Heart right ventricle (tissue), 16 donors: ENCODE measurements around the gene SERPINB5. TPM values are rescaled to one million over a fixed set of nuclear protein-coding genes. Genes with fewer than 3 reads are reported as not detected.

Experiments
- ATAC-seq, 8 donors: fragments of 200-7000 bp; cut with Tn5 transposase; one replicate each; pipeline ENCODE4 v1.9.1; 2020; ENCODE audit warnings: mild to moderate bottlenecking in 8 of 8, moderate library complexity in 8 of 8, moderate number of reproducible peaks in 1 of 8
- DNase-seq, 2 donors: peaks; one replicate each; pipeline ENCODE4 v3.0.0-alpha.2; 2020
- H3K27ac ChIP-seq, 10 donors: fragments of 200-600 bp; sonication (generic) in 2 of 10; one replicate each; pipeline versions ENCODE4 v1.5.0 to v1.8.0; 2020 to 2022; ENCODE audit warnings: mild to moderate bottlenecking in 3 of 10
- H3K27me3 ChIP-seq, 7 donors: fragments of 200-600 bp; one replicate each; pipeline ENCODE4 v1.8.0; 2021 to 2022; ENCODE audit warnings: mild to moderate bottlenecking in 2 of 7
- H3K36me3 ChIP-seq, 9 donors: fragments of 200-600 bp; sonication (generic) in 1 of 9; one replicate each; pipeline versions ENCODE4 v1.5.0 to v1.8.0; 2020 to 2022; ENCODE audit warnings: mild to moderate bottlenecking in 2 of 9
- H3K4me1 ChIP-seq, 9 donors: fragments of 200-600 bp; sonication (generic) in 1 of 9; one replicate each; pipeline versions ENCODE4 v1.5.0 to v1.8.0; 2020 to 2022; ENCODE audit warnings: mild to moderate bottlenecking in 4 of 9
- H3K4me3 ChIP-seq, 10 donors: fragments of 200-600 bp; sonication (generic) in 2 of 10; one replicate each; pipeline versions ENCODE4 v1.5.0 to v1.8.0; 2020 to 2022; ENCODE audit warnings: mild to moderate bottlenecking in 7 of 10, moderate library complexity in 2 of 10
- H3K9me3 ChIP-seq, 11 donors: fragments of 200-600 bp in 10 of 11; sonication (generic) in 2 of 11; one replicate each; pipeline versions ENCODE4 v1.5.0 to v1.8.0; 2013 to 2022; ENCODE audit warnings: mild to moderate bottlenecking in 2 of 11, control low read depth in 1 of 11, moderate library complexity in 1 of 11
- WGBS, 2 donors: extraction: QIAGEN DNeasy Blood & Tissue Kit; methylation state at CpG; one replicate each; pipeline ENCODE4 v1.1.7; 2013; ENCODE audit warnings: inconsistent platforms in 1 of 2; 5-methylcytosine and 5-hydroxymethylcytosine counted together
- intact Hi-C, 10 donors: fragments of 100-400 bp; cut with DNase I; formaldehyde crosslinking; loops; one replicate each; pipeline versions ENCODE4 v1.11.1 to v1.14.2; 2022
- polyA plus RNA-seq, 2 donors: library from polyadenylated mRNA; stranded (reverse); fragments of 200-250 nt; gene quantifications; one replicate each; pipeline ENCODE4 v1.2.3, GENCODE V29; 2013
- total RNA-seq, 10 donors: library from RNA; stranded (reverse); fragmentation: NEBNext Ultra II Directional in 3 of 10; extraction: Animal tissue kit (Norgen Biotek cat#: 25700) in 3 of 10; gene quantifications; one replicate each; pipeline versions ENCODE4 v1.2.1 to v1.2.4, GENCODE V29; 2021 to 2023
- TF ChIP-seq, protein P1 (sequence below), 9 donors: fragments of 200-600 bp; sonication (generic) in 2 of 9; IDR thresholded peaks; one replicate each; pipeline versions ENCODE4 v1.5.0 to v1.8.0; 2021 to 2022; ENCODE audit warnings: antibody characterized with exemption in 9 of 9, mild to moderate bottlenecking in 5 of 9, moderate library complexity in 1 of 9
- donor health status: Arrhythmogenic right ventricular cardiomyopathy.
- donor health status: ischemic (EF 13 %, LVEDD 7.1; RV severe dilation, severe dysfunction).
- donor health status: healthy with polysubstance abuse.
- donor health status: DM: no; HTN: yes; CAD: no.
- donor health status: DM: no; HTN: no; CAD: no.
- donor health status: ischemic (EF 25% LVEDD 6.9; RV normal size, moderate dysfunction).
- donor health status: ischemic (EF 25% LVEDD 5.7; RV mildly dilated, moderate dysfunction).
- donor health status: healthy.
- donor health status: DM: yes; HTN: yes; CAD: no.
- donor health status: Ischemic cardiomyopathy.
- donor health status: ischemic (EF 35%, LVEDD 5.7; RV mildly dilated, moderate dysfunction).
- donor health status: nonischemic (EF 11% LVEDD 7.7; RV severe dilation, severe dysfunction).
- donor health status: DM: yes; HTN: yes; CAD: no.
- donor health status: PGD.
- donor health status: ischemic (EF 29% LVEDD 5.4; RV normal size, mild dysfunction).
- donor health status: nonischemic (EF 23%, LVEDD 6.1; RV moderate dilation, normal function).

SERPINB5 gene
- total and polyA plus RNA-seq, 12 donors, result 0.03 TPM; not detected in 11

DNA sequence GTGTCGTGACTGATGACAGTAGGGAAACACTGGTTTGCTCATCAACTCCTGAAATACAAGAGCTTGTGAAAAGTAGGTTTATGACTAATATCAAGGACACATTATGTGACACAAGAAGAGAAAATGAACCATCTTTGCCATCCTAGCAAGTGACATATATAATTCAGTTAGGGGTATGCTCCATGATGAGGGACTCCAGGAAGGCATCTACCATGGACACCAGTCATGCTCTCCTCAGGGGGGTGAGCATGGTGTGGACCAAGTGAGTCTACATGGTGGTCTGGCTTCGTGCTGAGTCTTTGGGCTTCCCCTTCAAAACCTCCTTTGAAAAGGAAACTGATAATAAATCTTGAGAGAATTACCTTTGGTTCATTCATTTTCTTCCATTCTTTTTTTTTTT is 11.7 kb upstream of the SERPINB5 start:
- H3K4me1 ChIP-seq, result no peaks in the 10 kb centered on the region
- 54 to 56% methylated on average over 2 of the region's 2 CpGs for WGBS, 2 donors
- no peaks in the 10 kb centered on the region for H3K9me3 ChIP-seq
- no peak overlapping the region for H3K27ac ChIP-seq
- no peak overlapping the region for H3K4me3 ChIP-seq
- TF ChIP-seq, protein P1, sequence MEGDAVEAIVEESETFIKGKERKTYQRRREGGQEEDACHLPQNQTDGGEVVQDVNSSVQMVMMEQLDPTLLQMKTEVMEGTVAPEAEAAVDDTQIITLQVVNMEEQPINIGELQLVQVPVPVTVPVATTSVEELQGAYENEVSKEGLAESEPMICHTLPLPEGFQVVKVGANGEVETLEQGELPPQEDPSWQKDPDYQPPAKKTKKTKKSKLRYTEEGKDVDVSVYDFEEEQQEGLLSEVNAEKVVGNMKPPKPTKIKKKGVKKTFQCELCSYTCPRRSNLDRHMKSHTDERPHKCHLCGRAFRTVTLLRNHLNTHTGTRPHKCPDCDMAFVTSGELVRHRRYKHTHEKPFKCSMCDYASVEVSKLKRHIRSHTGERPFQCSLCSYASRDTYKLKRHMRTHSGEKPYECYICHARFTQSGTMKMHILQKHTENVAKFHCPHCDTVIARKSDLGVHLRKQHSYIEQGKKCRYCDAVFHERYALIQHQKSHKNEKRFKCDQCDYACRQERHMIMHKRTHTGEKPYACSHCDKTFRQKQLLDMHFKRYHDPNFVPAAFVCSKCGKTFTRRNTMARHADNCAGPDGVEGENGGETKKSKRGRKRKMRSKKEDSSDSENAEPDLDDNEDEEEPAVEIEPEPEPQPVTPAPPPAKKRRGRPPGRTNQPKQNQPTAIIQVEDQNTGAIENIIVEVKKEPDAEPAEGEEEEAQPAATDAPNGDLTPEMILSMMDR (IDR thresholded peaks at IDR 0.05), result no peak
- H3K27me3 ChIP-seq, result peaks cover 0 to 29% (median 0%) of the 10 kb centered on the region in 7 donors
- H3K36me3 ChIP-seq, result no peaks in the 10 kb centered on the region
- DNase-seq (no peak), ATAC-seq (no peak)
- intact Hi-C loops, result no loop called here

DNA sequence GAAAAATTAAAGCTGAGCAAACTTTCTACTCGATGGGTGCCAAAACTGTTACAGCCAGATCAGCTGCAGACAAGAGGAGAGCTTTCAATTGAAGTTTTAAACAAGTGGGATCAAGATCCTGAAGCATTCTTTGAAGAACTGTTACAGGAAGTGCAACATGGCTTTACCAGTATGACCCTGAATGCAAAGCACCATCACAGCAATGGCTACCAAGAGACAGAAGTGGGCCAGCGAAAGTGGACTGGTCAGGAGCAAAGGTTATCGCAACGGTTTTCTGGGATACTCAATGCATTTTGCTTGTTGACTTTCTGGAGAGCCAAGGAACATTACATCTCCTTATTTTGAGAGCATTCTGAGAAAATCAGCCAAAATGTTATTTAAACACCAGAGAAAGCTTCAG is 9.1 kb upstream of the SERPINB5 start:
- ATAC-seq, result no peak
- H3K9me3 ChIP-seq, result no peaks in the 10 kb centered on the region
- no peak overlapping the region for H3K27ac ChIP-seq
- no peak for DNase-seq
- H3K4me3 ChIP-seq, result no peak overlapping the region
- peaks cover 0 to 18% (median 0%) of the 10 kb centered on the region in 7 donors for H3K27me3 ChIP-seq
- intact Hi-C loops, result no loop called here
- TF ChIP-seq, protein P1 (IDR thresholded peaks at IDR 0.05), result no peak
- 86 to 88% methylated on average over 4 of the region's 4 CpGs for WGBS, 2 donors
- H3K36me3 ChIP-seq, result no peaks in the 10 kb centered on the region
- no peaks in the 10 kb centered on the region for H3K4me1 ChIP-seq

DNA sequence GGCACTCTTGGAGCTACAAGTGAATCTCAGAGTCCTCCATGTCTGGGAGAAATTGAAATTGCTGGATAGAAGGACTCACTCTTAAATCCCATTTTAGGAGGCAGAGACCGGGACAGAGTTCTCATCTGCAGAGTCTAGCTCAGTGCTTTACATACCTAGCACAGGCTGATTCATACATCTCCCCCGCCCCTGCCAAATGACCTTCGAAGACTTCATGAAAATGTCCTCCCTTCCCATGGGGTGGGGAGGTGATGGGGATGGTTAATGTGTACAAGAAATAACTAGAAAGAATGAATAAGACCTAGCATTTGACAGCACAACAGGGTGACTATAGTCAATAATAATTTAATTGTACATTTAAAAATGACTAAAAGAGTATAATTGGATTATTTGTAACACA is 8.2 kb upstream of the SERPINB5 start:
- DNase-seq, result no peak
- no peaks in the 10 kb centered on the region for H3K4me1 ChIP-seq
- no peaks in the 10 kb centered on the region for H3K9me3 ChIP-seq
- H3K27ac ChIP-seq, result no peak overlapping the region
- WGBS, 2 donors, result 88 to 92% methylated on average over 3 of the region's 3 CpGs
- H3K36me3 ChIP-seq, result no peaks in the 10 kb centered on the region
- TF ChIP-seq, protein P1 (IDR thresholded peaks at IDR 0.05), result no peak
- H3K27me3 ChIP-seq, result peaks cover 0 to 10% (median 0%) of the 10 kb centered on the region in 7 donors
- H3K4me3 ChIP-seq, result no peak overlapping the region
- no peak for ATAC-seq
- intact Hi-C loops, result no loop called here

DNA sequence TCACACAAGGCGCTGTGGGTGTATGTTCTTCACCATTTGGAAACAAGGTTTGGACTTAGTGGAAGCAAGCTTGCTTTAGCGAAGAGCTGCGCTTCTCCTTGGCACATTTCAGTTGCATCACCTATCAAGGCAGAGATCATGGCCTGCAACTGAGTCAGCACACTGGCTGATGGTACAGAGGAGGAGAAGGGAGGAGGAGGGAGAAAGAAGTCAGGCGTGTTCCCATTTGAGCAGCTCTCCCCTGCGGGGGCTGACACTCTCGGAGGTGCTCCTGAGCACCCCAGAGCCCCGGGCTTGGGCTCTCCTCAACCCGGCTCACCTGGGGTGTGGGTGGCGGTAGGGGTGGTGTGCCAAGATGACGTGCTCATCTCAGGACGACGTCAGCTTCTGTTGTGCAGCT is 6.0 kb upstream of the SERPINB5 start:
- TF ChIP-seq, protein P1 (IDR thresholded peaks at IDR 0.05), result no peak
- Histone ChIP-seq H3K4me3 (no peak overlapping the region), H3K27ac (no peak overlapping the region), H3K9me3 (no peaks in the 10 kb centered on the region), H3K27me3 (no peaks in the 10 kb centered on the region), H3K36me3 (no peaks in the 10 kb centered on the region), H3K4me1 (no peaks in the 10 kb centered on the region)
- 83 to 87% methylated on average over 12 of the region's 12 CpGs for WGBS, 2 donors
- ATAC-seq (no peak), DNase-seq (no peak)
- intact Hi-C loops, result no loop called here
